ENCODE data around the gene WWTR1.

GRCh38 chr3:149638228-149639092 lies 19.4 kb downstream of the WWTR1 start:
- TF ChIP-seq CTCF (conservative IDR thresholded peaks at IDR 0.05 in 1 of 2, IDR thresholded peaks at IDR 0.05 in 1 of 2; ENCODE audit: extremely low read depth in 1 of 2, insufficient read depth in 1 of 2, low read depth in 1 of 2, low read length in 2 of 2): no peak
- no peak for TF ChIP-seq EZH2 (IDR thresholded peaks at IDR 0.05; ENCODE audit: borderline replicate concordance, low read length)

All from mammary epithelial cell (primary cell).